Measurements from ENCODE around the gene PTPRD.

The PTPRD gene

GRCh38 chr9:8659108-8659507, 1953.7 kb downstream of the PTPRD start:
- no peak for TF ChIP-seq CTCF (IDR thresholded peaks at IDR 0.05; ENCODE audit: extremely low read depth, missing control alignments)
- no peak for DNase-seq (ENCODE audit: low spot score)

- TF ChIP-seq CTCF (IDR thresholded peaks at IDR 0.05; ENCODE audit: extremely low read depth, missing control alignments), result no peak
- DNase-seq (ENCODE audit: low spot score), result no peak
Observed at GRCh38 chr9:8655071-8655470, 1957.7 kb downstream of the PTPRD start.

GRCh38 chr9:8653855-8654254, 1958.9 kb downstream of the PTPRD start:
- TF ChIP-seq CTCF (IDR thresholded peaks at IDR 0.05; ENCODE audit: extremely low read depth, missing control alignments), result no peak
- no peak for DNase-seq (ENCODE audit: low spot score)

GRCh38 chr9:8653111-8653510, 1959.7 kb downstream of the PTPRD start:
- TF ChIP-seq CTCF (IDR thresholded peaks at IDR 0.05; ENCODE audit: extremely low read depth, missing control alignments), result no peak
- no peak for DNase-seq (ENCODE audit: low spot score)

- no peak for TF ChIP-seq CTCF (IDR thresholded peaks at IDR 0.05; ENCODE audit: extremely low read depth, missing control alignments)
- DNase-seq (ENCODE audit: low spot score), result no peak
Observed at GRCh38 chr9:8652255-8652654, 1960.5 kb downstream of the PTPRD start.

GRCh38 chr9:8651846-8652215, 1961.0 kb downstream of the PTPRD start:
- no peak for DNase-seq (ENCODE audit: low spot score)
- no peak for TF ChIP-seq CTCF (IDR thresholded peaks at IDR 0.05; ENCODE audit: extremely low read depth, missing control alignments)

- no peak for TF ChIP-seq CTCF (IDR thresholded peaks at IDR 0.05; ENCODE audit: extremely low read depth, missing control alignments)
- DNase-seq (ENCODE audit: low spot score), result no peak
Observed at GRCh38 chr9:8651070-8651845, 1961.5 kb downstream of the PTPRD start.

All from GM20000 (cell line).